ENCODE results near the gene NHLRC4. TPM values are rescaled to one million over a fixed set of nuclear protein-coding genes. Genes with fewer than 3 reads are reported as not detected.
A peak's percentile ranks its signal among the peaks of the same experiment; 100 is the strongest.

The NHLRC4 gene
- total RNA-seq, 1 experiment from 2014 or later: 0.92 TPM

DNA sequence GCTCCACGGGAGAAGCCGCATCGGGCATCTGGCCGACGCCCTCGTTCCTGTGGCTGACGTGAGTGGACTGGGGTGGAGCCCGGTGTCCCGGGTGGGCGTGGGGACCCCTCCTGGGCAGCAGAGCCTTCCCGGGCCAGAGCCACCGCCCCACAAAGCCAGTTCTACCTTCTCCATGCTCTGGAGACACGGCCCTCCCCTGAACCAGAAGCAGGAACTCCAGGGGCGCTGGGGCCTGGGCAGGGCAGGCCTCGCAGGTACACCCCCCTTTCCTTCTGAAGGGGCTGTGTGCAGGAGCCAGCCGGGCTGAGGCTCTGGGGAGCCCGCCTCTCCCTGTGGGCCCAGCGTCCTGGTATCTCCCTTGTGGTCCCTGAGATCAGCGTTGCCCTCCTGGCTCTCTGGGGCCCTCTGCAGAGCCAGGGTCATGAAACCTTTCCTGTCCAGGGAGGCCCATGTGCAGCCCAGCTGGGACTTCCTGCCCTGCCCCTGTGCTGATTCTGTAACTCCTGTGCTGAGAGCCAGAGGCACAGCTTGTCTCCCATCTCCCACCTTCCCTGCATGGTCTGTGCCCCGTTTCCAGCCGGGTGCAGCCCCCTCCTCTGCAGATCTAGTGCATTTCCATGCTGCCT, 9.5 kb downstream of the NHLRC4 start:
- Mint-ChIP-seq H3K4me1 (peaks cover 7% of the 10 kb centered on the region), H3K27me3 (ENCODE audit: low read depth) (no peaks in the 10 kb centered on the region), H3K36me3 (no peaks in the 10 kb centered on the region), H3K4me3 (no peak overlapping the region), H3K9me3 (no peaks in the 10 kb centered on the region), H3K27ac (peak overlapping the region; percentile 89)
- ATAC-seq (no peak), DNase-seq (ENCODE audit: low spot score) (no peak)
- TF ChIP-seq, protein P1, sequence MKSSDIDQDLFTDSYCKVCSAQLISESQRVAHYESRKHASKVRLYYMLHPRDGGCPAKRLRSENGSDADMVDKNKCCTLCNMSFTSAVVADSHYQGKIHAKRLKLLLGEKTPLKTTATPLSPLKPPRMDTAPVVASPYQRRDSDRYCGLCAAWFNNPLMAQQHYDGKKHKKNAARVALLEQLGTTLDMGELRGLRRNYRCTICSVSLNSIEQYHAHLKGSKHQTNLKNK (CRISPR knock-in tag; IDR thresholded peaks at IDR 0.05): no peak
- no peak for TF ChIP-seq ATF1 (CRISPR knock-in tag; IDR thresholded peaks at IDR 0.05)
- TF ChIP-seq, protein P2, sequence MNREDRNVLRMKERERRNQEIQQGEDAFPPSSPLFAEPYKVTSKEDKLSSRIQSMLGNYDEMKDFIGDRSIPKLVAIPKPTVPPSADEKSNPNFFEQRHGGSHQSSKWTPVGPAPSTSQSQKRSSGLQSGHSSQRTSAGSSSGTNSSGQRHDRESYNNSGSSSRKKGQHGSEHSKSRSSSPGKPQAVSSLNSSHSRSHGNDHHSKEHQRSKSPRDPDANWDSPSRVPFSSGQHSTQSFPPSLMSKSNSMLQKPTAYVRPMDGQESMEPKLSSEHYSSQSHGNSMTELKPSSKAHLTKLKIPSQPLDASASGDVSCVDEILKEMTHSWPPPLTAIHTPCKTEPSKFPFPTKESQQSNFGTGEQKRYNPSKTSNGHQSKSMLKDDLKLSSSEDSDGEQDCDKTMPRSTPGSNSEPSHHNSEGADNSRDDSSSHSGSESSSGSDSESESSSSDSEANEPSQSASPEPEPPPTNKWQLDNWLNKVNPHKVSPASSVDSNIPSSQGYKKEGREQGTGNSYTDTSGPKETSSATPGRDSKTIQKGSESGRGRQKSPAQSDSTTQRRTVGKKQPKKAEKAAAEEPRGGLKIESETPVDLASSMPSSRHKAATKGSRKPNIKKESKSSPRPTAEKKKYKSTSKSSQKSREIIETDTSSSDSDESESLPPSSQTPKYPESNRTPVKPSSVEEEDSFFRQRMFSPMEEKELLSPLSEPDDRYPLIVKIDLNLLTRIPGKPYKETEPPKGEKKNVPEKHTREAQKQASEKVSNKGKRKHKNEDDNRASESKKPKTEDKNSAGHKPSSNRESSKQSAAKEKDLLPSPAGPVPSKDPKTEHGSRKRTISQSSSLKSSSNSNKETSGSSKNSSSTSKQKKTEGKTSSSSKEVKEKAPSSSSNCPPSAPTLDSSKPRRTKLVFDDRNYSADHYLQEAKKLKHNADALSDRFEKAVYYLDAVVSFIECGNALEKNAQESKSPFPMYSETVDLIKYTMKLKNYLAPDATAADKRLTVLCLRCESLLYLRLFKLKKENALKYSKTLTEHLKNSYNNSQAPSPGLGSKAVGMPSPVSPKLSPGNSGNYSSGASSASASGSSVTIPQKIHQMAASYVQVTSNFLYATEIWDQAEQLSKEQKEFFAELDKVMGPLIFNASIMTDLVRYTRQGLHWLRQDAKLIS (CRISPR knock-in tag; IDR thresholded peaks at IDR 0.05; ENCODE audit: borderline replicate concordance): no peak
- no peak for TF ChIP-seq TCF7 (CRISPR knock-in tag; IDR thresholded peaks at IDR 0.05; ENCODE audit: low read depth)
- TF ChIP-seq ETV6 (CRISPR knock-in tag; IDR thresholded peaks at IDR 0.05): no peak
- TF ChIP-seq, protein P3, sequence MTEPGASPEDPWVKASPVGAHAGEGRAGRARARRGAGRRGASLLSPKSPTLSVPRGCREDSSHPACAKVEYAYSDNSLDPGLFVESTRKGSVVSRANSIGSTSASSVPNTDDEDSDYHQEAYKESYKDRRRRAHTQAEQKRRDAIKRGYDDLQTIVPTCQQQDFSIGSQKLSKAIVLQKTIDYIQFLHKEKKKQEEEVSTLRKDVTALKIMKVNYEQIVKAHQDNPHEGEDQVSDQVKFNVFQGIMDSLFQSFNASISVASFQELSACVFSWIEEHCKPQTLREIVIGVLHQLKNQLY (CRISPR knock-in tag; IDR thresholded peaks at IDR 0.05): no peak
- no peak for TF ChIP-seq RORB (CRISPR knock-in tag; IDR thresholded peaks at IDR 0.05)
- no peak for TF ChIP-seq ESRRA (CRISPR knock-in tag; IDR thresholded peaks at IDR 0.05; ENCODE audit: borderline replicate concordance)
- TF ChIP-seq, protein P4, sequence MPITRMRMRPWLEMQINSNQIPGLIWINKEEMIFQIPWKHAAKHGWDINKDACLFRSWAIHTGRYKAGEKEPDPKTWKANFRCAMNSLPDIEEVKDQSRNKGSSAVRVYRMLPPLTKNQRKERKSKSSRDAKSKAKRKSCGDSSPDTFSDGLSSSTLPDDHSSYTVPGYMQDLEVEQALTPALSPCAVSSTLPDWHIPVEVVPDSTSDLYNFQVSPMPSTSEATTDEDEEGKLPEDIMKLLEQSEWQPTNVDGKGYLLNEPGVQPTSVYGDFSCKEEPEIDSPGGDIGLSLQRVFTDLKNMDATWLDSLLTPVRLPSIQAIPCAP (CRISPR knock-in tag; IDR thresholded peaks at IDR 0.05): no peak
- no peak for TF ChIP-seq SP1 (CRISPR knock-in tag; conservative IDR thresholded peaks at IDR 0.05)
- no peak for TF ChIP-seq SMAD3 (CRISPR knock-in tag; IDR thresholded peaks at IDR 0.05; ENCODE audit: borderline replicate concordance)
- no peak for TF ChIP-seq FOXJ3 (CRISPR knock-in tag; IDR thresholded peaks at IDR 0.05; ENCODE audit: borderline replicate concordance)
- TF ChIP-seq, protein P5, sequence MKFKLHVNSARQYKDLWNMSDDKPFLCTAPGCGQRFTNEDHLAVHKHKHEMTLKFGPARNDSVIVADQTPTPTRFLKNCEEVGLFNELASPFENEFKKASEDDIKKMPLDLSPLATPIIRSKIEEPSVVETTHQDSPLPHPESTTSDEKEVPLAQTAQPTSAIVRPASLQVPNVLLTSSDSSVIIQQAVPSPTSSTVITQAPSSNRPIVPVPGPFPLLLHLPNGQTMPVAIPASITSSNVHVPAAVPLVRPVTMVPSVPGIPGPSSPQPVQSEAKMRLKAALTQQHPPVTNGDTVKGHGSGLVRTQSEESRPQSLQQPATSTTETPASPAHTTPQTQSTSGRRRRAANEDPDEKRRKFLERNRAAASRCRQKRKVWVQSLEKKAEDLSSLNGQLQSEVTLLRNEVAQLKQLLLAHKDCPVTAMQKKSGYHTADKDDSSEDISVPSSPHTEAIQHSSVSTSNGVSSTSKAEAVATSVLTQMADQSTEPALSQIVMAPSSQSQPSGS (CRISPR knock-in tag; IDR thresholded peaks at IDR 0.05; ENCODE audit: borderline replicate concordance, low read depth): no peak
- no peak for TF ChIP-seq ZNF671 (CRISPR knock-in tag; IDR thresholded peaks at IDR 0.05)
- no peak for TF ChIP-seq ZNF263 (CRISPR knock-in tag; IDR thresholded peaks at IDR 0.05; ENCODE audit: low read depth)
- CTCF ChIA-PET: interaction anchor here (0.5 to 2.4 kb wide), 31 partner anchors 8 to 223 kb away, joined by 3 to 18 read pairs (median 5); partner anchors contain the start of genes CHTF18, DECR2, NHLRC4 and RHBDL1
- POLR2A ChIA-PET: no interaction called here

DNA sequence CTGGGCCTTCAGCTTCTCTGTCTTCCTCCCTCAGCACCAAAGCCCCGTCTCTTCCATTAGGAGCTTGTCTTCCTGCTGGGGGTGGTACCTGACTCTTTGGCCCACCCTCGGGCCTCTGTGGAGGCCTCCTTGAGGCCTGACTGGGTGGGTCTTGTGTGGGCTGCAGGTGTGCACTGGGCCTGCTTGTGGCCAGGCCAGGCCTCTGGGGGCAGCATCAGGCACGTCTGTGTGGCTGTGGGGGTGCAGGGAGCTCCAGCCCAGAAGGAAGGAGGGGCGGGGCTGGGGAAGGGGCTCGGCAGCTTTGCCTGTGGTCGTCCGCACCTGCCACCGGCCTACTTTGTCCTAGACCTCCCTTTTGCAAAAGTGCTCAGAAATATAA, 10.0 kb downstream of the NHLRC4 start:
- H3K27ac Mint-ChIP-seq: peak overlapping the region; percentile 89
- no peaks in the 10 kb centered on the region for H3K27me3 Mint-ChIP-seq (ENCODE audit: low read depth)
- no peaks in the 10 kb centered on the region for H3K36me3 Mint-ChIP-seq
- H3K4me3 Mint-ChIP-seq: no peak overlapping the region
- ATAC-seq (peak; percentile 70), DNase-seq (ENCODE audit: low spot score) (peak; percentile 73)
- ChIA-PET CTCF (interaction anchor here (0.6 to 2.4 kb wide), 35 partner anchors 8 to 224 kb away, joined by 3 to 18 read pairs (median 5); partner anchors contain the start of genes CHTF18, DECR2, METTL26 and NHLRC4), POLR2A (no interaction called here)
- H3K4me1 Mint-ChIP-seq: peaks cover 4% of the 10 kb centered on the region
- no peaks in the 10 kb centered on the region for H3K9me3 Mint-ChIP-seq
- no peak for TF ChIP-seq ZNF138 (CRISPR knock-in tag; conservative IDR thresholded peaks at IDR 0.05)
- TF ChIP-seq, protein P6, sequence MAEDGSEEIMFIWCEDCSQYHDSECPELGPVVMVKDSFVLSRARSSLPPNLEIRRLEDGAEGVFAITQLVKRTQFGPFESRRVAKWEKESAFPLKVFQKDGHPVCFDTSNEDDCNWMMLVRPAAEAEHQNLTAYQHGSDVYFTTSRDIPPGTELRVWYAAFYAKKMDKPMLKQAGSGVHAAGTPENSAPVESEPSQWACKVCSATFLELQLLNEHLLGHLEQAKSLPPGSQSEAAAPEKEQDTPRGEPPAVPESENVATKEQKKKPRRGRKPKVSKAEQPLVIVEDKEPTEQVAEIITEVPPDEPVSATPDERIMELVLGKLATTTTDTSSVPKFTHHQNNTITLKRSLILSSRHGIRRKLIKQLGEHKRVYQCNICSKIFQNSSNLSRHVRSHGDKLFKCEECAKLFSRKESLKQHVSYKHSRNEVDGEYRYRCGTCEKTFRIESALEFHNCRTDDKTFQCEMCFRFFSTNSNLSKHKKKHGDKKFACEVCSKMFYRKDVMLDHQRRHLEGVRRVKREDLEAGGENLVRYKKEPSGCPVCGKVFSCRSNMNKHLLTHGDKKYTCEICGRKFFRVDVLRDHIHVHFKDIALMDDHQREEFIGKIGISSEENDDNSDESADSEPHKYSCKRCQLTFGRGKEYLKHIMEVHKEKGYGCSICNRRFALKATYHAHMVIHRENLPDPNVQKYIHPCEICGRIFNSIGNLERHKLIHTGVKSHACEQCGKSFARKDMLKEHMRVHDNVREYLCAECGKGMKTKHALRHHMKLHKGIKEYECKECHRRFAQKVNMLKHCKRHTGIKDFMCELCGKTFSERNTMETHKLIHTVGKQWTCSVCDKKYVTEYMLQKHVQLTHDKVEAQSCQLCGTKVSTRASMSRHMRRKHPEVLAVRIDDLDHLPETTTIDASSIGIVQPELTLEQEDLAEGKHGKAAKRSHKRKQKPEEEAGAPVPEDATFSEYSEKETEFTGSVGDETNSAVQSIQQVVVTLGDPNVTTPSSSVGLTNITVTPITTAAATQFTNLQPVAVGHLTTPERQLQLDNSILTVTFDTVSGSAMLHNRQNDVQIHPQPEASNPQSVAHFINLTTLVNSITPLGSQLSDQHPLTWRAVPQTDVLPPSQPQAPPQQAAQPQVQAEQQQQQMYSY (CRISPR knock-in tag; IDR thresholded peaks at IDR 0.05): no peak
- no peak for TF ChIP-seq HMGA2 (CRISPR knock-in tag; IDR thresholded peaks at IDR 0.05)

All from WTC11 (cell line).